SK-N-SH treated with all-trans-retinoic acid at 6 μM for 48 hours (cell line): ENCODE results near the gene CCNE1.

Source experiments
- ATAC-seq: fragments of 200-7000 bp; cut with Tn5 transposase; 3 replicates; pipeline ENCODE4 v1.9.1; 2020; ENCODE audit warnings: mild to moderate bottlenecking, moderate library complexity
- ARNTL ChIP-seq: fragments of 450-650 bp; formaldehyde crosslinking; IDR thresholded peaks from 2 replicates; pipeline ENCODE4 v1.5.0; 2020; ENCODE audit warnings: low read depth, mild to moderate bottlenecking, moderate library complexity, borderline replicate concordance
- BACH2 ChIP-seq: fragments of 250-450 bp; sonication (Bioruptor Pico); IDR thresholded peaks from 2 replicates; pipeline ENCODE4 v1.9.0; 2021; ENCODE audit warnings: mild to moderate bottlenecking, borderline replicate concordance
- CREB5 ChIP-seq: fragments of 250-450 bp; sonication (Bioruptor Pico); IDR thresholded peaks from 2 replicates; pipeline ENCODE4 v1.5.1; 2020; ENCODE audit warnings: low read depth, mild to moderate bottlenecking, moderate library complexity
- CSDC2 ChIP-seq: fragments of 250-450 bp; sonication (Bioruptor Pico); IDR thresholded peaks from 2 replicates; pipeline ENCODE4 v1.5.0; 2020; ENCODE audit warnings: mild to moderate bottlenecking, moderate library complexity
- CSRNP3 ChIP-seq: fragments of 250-450 bp; sonication (Bioruptor Pico); IDR thresholded peaks from 2 replicates; pipeline ENCODE4 v1.5.1; 2021; ENCODE audit warnings: mild to moderate bottlenecking, moderate library complexity
- ESRRG ChIP-seq: fragments of 250-450 bp; sonication (Bioruptor Pico); IDR thresholded peaks from 2 replicates; pipeline ENCODE4 v1.6.1; 2021; ENCODE audit warnings: mild to moderate bottlenecking
- GLIS3 ChIP-seq: fragments of 250-450 bp; sonication (Bioruptor Pico); IDR thresholded peaks from 2 replicates; pipeline ENCODE4 v1.5.0; 2020; ENCODE audit warnings: mild to moderate bottlenecking, moderate library complexity
- PATZ1 ChIP-seq: fragments of 250-450 bp; sonication (Bioruptor Pico); IDR thresholded peaks from 2 replicates; pipeline ENCODE4 v1.8.0; 2020; ENCODE audit warnings: mild to moderate bottlenecking, moderate library complexity, borderline replicate concordance
- POU6F1 ChIP-seq: fragments of 250-450 bp; sonication (Bioruptor Pico); IDR thresholded peaks from 2 replicates; pipeline ENCODE4 v1.8.0; 2021; ENCODE audit warnings: low read depth, mild to moderate bottlenecking, moderate library complexity, borderline replicate concordance
- PPARA ChIP-seq: fragments of 250-450 bp; sonication (Bioruptor Pico); IDR thresholded peaks from 2 replicates; pipeline ENCODE4 v1.5.0; 2020; ENCODE audit warnings: mild to moderate bottlenecking, borderline replicate concordance
- RARB ChIP-seq: fragments of 250-450 bp; sonication (Bioruptor Pico); IDR thresholded peaks from 2 replicates; pipeline ENCODE4 v1.8.0; 2021; ENCODE audit warnings: mild to moderate bottlenecking, moderate library complexity
- SNAI2 ChIP-seq: fragments of 250-450 bp; sonication (Bioruptor Pico); IDR thresholded peaks from 2 replicates; pipeline ENCODE4 v1.5.0; 2020; ENCODE audit warnings: mild to moderate bottlenecking, moderate library complexity
- TOX ChIP-seq: fragments of 250-450 bp; sonication (Bioruptor Pico); IDR thresholded peaks from 2 replicates; pipeline ENCODE4 v1.8.0; 2021; ENCODE audit warnings: mild to moderate bottlenecking, moderate library complexity, borderline replicate concordance
- ZFP30 ChIP-seq: fragments of 450-650 bp; formaldehyde crosslinking; IDR thresholded peaks from 2 replicates; pipeline ENCODE4 v1.5.0; 2022; ENCODE audit warnings: mild to moderate bottlenecking, moderate library complexity
- ZNF565 ChIP-seq: fragments of 450-650 bp; formaldehyde crosslinking; conservative IDR thresholded peaks from 2 replicates; pipeline ENCODE4 v1.5.0; 2020; ENCODE audit warnings: low read depth, mild to moderate bottlenecking, moderate library complexity
- ZNF70 ChIP-seq: fragments of 450-650 bp; formaldehyde crosslinking; IDR thresholded peaks from 2 replicates; pipeline ENCODE4 v1.5.0; 2020; ENCODE audit warnings: mild to moderate bottlenecking, moderate library complexity

CCNE1 gene

DNA sequence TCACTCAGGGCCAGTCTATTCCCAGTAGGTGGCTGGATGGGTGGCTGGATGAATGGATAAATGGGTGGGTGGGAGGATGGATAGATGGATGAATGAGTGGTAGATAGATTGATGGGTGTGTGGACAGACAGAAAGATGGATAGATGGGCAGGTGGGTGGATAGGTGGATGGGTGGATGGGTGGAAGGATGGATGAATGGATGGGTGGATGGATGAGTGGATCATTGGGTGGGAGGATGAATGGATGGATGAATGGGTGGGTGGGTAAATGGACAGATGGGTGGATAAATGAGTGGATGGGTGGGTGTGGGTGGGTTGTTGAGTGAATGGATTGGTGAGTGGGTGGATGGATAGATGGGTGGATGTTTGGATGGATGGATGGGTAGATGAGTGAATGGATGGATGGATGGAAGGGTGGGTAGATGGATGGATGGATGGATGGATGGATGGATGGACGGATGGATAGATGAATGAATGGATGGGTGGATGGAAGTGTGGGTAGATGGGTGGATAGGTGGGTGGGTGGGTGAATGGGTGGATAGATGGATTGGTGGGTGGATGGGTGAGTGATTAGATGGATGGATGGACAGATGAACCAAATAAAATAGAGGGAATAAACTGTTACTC is 27.1 kb upstream of the CCNE1 start (continued):
- TF ChIP-seq CSRNP3 (CRISPR knock-in tag), result no peak

DNA sequence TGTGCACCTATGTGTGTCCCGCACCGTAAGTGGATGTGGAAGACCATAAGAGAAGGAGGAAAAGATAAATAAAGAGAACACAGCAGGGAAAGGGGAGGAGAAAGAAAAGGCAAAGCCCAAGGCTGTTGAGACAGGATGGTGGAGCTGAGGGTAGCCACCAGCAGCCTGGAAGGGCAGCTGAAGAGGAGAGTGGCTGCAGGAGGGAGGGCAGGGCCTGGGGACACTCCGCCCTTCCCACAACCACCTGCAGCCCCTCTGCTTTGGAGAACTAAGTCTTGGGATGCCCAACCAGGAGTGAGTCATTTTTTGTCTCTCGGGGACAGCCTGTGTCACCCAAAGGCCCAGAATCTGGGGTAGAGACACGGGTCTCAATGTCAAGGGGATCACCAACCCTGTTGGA is 26.4 kb upstream of the CCNE1 start:
- ATAC-seq, result no peak
- TF ChIP-seq GLIS3 (CRISPR knock-in tag) (no peak), ESRRG (no peak), PATZ1 (CRISPR knock-in tag) (no peak)
- TF ChIP-seq, all 23 proteins: peak for 0

GRCh38 chr19:29785955-29786589 is 25.7 kb upstream of the CCNE1 start:
- no peak for TF ChIP-seq POU6F1 (CRISPR knock-in tag)
- TF ChIP-seq BACH2 (CRISPR knock-in tag), result no peak
- no peak for TF ChIP-seq SNAI2
- no peak for TF ChIP-seq ZFP30 (CRISPR knock-in tag)
- no peak for TF ChIP-seq CREB5 (CRISPR knock-in tag)
- TF ChIP-seq ZNF70 (CRISPR knock-in tag), result no peak
- TF ChIP-seq ARNTL, result no peak
- no peak for TF ChIP-seq TOX (CRISPR knock-in tag)
- TF ChIP-seq ESRRG, result no peak
- no peak for TF ChIP-seq PATZ1 (CRISPR knock-in tag)
- no peak for ATAC-seq

GRCh38 chr19:29787281-29787680 is 24.5 kb upstream of the CCNE1 start:
- no peak for ATAC-seq

More at GRCh38 chr19:29787281-29787680, 24.5 kb upstream of the CCNE1 start:
- TF ChIP-seq CSRNP3 (CRISPR knock-in tag) (no peak), RARB (CRISPR knock-in tag) (no peak), ZNF565 (CRISPR knock-in tag) (no peak), POU6F1 (CRISPR knock-in tag) (no peak), PPARA (CRISPR knock-in tag) (no peak), GLIS3 (CRISPR knock-in tag) (no peak), ZFP30 (CRISPR knock-in tag) (no peak), TOX (CRISPR knock-in tag) (no peak), CSDC2 (CRISPR knock-in tag) (no peak), SNAI2 (no peak)
